HepG2 (cell line): Measurements from ENCODE around the gene MARS1.

Experiments used
- ATF1 ChIP-seq: IDR thresholded peaks from 2 replicates; pipeline ENCODE4 v1.6.1; 2016; ENCODE audit warnings: mild to moderate bottlenecking, control low read depth
- TF ChIP-seq, protein P1 (sequence below): sonication (generic); formaldehyde crosslinking; IDR thresholded peaks from 2 replicates; pipeline ENCODE4 v1.4.0; 2020; ENCODE audit warnings: mild to moderate bottlenecking, missing genetic modification reagents
- TF ChIP-seq, protein P2 (sequence below): IDR thresholded peaks from 2 replicates; pipeline ENCODE4 v1.4.0; 2020; ENCODE audit warnings: mild to moderate bottlenecking, missing genetic modification reagents
- TF ChIP-seq, protein P3 (sequence below): sonication (generic); formaldehyde crosslinking; IDR thresholded peaks from 2 replicates; pipeline ENCODE4 v1.5.0; 2020; ENCODE audit warnings: mild to moderate bottlenecking, missing genetic modification reagents

DNA sequence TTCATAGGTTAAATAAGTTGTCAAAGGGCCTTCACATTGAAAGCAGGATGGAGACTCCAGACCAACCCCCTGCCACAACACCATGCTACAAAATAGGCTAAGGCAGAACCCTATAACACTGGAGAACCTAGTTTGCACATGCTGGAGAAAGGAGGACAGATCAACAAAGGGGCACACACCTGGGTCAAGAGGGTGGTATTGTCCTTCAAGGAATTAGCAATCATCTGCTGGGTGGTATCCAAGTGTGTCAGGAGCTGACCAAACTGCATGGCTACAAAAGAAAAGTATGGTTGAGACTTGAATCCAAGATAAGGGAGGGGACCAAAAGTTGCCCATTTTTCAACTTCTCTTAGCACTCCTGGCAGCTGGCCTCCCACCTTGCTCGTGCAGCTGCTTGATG lies 44.0 kb downstream of the MARS1 start:
- TF ChIP-seq ATF1, result no peak
- TF ChIP-seq, protein P1, sequence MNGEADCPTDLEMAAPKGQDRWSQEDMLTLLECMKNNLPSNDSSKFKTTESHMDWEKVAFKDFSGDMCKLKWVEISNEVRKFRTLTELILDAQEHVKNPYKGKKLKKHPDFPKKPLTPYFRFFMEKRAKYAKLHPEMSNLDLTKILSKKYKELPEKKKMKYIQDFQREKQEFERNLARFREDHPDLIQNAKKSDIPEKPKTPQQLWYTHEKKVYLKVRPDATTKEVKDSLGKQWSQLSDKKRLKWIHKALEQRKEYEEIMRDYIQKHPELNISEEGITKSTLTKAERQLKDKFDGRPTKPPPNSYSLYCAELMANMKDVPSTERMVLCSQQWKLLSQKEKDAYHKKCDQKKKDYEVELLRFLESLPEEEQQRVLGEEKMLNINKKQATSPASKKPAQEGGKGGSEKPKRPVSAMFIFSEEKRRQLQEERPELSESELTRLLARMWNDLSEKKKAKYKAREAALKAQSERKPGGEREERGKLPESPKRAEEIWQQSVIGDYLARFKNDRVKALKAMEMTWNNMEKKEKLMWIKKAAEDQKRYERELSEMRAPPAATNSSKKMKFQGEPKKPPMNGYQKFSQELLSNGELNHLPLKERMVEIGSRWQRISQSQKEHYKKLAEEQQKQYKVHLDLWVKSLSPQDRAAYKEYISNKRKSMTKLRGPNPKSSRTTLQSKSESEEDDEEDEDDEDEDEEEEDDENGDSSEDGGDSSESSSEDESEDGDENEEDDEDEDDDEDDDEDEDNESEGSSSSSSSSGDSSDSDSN (CRISPR knock-in tag), result no peak
- TF ChIP-seq, protein P2, sequence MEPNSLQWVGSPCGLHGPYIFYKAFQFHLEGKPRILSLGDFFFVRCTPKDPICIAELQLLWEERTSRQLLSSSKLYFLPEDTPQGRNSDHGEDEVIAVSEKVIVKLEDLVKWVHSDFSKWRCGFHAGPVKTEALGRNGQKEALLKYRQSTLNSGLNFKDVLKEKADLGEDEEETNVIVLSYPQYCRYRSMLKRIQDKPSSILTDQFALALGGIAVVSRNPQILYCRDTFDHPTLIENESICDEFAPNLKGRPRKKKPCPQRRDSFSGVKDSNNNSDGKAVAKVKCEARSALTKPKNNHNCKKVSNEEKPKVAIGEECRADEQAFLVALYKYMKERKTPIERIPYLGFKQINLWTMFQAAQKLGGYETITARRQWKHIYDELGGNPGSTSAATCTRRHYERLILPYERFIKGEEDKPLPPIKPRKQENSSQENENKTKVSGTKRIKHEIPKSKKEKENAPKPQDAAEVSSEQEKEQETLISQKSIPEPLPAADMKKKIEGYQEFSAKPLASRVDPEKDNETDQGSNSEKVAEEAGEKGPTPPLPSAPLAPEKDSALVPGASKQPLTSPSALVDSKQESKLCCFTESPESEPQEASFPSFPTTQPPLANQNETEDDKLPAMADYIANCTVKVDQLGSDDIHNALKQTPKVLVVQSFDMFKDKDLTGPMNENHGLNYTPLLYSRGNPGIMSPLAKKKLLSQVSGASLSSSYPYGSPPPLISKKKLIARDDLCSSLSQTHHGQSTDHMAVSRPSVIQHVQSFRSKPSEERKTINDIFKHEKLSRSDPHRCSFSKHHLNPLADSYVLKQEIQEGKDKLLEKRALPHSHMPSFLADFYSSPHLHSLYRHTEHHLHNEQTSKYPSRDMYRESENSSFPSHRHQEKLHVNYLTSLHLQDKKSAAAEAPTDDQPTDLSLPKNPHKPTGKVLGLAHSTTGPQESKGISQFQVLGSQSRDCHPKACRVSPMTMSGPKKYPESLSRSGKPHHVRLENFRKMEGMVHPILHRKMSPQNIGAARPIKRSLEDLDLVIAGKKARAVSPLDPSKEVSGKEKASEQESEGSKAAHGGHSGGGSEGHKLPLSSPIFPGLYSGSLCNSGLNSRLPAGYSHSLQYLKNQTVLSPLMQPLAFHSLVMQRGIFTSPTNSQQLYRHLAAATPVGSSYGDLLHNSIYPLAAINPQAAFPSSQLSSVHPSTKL, result no peak
- TF ChIP-seq, protein P3, sequence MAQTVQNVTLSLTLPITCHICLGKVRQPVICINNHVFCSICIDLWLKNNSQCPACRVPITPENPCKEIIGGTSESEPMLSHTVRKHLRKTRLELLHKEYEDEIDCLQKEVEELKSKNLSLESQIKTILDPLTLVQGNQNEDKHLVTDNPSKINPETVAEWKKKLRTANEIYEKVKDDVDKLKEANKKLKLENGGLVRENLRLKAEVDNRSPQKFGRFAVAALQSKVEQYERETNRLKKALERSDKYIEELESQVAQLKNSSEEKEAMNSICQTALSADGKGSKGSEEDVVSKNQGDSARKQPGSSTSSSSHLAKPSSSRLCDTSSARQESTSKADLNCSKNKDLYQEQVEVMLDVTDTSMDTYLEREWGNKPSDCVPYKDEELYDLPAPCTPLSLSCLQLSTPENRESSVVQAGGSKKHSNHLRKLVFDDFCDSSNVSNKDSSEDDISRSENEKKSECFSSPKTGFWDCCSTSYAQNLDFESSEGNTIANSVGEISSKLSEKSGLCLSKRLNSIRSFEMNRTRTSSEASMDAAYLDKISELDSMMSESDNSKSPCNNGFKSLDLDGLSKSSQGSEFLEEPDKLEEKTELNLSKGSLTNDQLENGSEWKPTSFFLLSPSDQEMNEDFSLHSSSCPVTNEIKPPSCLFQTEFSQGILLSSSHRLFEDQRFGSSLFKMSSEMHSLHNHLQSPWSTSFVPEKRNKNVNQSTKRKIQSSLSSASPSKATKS (CRISPR knock-in tag), result no peak
